Transverse colon (tissue), 3 donors: ENCODE results near the gene TJAP1.
"Not testable (repeated sequence)": the region's sequence is repeated elsewhere in the genome, so short reads cannot be mapped to it uniquely, and the experiment has no call there.

Source experiments
- CTCF ChIP-seq, 5 experiments: fragments of 200-600 bp in 3 of 5; fragments of 450-650 bp in 2 of 5; sonication (generic) in 3 of 5; IDR thresholded peaks; 1 replicate in 2 of 5; 2 replicates in 3 of 5; pipeline ENCODE4 v1.5.1; 2016 to 2017; ENCODE audit warnings: antibody characterized with exemption in 5 of 5, inconsistent platforms in 3 of 5, mild to moderate bottlenecking in 2 of 5, moderate library complexity in 1 of 5
- EP300 ChIP-seq: sonication (generic); formaldehyde crosslinking; IDR thresholded peaks from one replicate; pipeline ENCODE4 v1.6.1; 2017; ENCODE audit warnings: antibody characterized with exemption, low read depth

DNA sequence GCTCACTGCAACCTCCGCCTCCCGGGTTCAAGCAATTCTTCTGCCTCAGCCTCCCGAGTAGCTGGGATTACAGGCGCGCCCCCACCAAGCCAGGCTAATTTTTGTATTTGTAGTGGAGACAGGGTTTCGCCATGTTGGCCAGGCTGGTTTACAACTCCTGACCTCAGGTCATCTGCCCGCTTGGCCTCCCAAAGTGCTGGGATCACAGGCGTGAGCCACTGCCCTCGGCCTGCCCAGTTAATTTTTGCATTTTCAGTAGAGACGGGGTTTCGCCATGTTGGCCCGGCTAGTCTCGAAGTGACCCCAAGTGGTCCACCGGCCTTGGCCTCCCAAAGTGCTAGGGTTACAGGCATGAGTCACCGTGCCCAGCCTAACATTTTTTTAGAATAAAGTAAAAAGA, 19.2 kb upstream of the TJAP1 start:
- TF ChIP-seq CTCF (IDR thresholded peaks at IDR 0.05); EP300: not testable (repeated sequence)
